Measurements from ENCODE around the gene CFAP74.

DNA sequence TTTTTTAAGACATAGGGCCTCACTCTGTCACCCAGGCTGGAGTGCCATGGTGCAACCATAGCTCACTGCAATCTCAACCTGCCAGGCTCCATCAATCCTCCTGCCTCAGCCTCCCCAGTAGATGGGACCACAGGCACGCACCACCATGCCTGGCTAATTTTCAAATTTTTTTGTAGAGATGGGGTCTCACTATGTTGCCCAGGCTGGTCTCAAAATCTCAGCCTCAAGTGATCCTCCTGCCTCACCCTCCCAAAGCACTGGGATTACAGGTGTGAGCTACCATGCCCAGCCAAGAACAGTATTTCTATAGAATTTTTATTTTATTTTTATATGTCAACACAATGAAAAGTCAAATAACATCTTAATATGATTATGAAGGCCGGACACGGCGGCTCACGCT lies 123.6 kb downstream of the CFAP74 start:
- TF ChIP-seq, protein P1, sequence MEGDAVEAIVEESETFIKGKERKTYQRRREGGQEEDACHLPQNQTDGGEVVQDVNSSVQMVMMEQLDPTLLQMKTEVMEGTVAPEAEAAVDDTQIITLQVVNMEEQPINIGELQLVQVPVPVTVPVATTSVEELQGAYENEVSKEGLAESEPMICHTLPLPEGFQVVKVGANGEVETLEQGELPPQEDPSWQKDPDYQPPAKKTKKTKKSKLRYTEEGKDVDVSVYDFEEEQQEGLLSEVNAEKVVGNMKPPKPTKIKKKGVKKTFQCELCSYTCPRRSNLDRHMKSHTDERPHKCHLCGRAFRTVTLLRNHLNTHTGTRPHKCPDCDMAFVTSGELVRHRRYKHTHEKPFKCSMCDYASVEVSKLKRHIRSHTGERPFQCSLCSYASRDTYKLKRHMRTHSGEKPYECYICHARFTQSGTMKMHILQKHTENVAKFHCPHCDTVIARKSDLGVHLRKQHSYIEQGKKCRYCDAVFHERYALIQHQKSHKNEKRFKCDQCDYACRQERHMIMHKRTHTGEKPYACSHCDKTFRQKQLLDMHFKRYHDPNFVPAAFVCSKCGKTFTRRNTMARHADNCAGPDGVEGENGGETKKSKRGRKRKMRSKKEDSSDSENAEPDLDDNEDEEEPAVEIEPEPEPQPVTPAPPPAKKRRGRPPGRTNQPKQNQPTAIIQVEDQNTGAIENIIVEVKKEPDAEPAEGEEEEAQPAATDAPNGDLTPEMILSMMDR (IDR thresholded peaks at IDR 0.05), result no peak
- no peak for TF ChIP-seq POLR2A (IDR thresholded peaks at IDR 0.05)
